Astrocyte (in vitro differentiated cells and primary cell): ENCODE data around the gene VDR.

Source experiments
- CTCF ChIP-seq: IDR thresholded peaks from 2 replicates; pipeline ENCODE4 v1.5.1; 2011; ENCODE audit warnings: low read depth, mild to moderate bottlenecking, inconsistent platforms, low read length, moderate library complexity; ENCODE audit not compliant: insufficient read depth
- EZH2 ChIP-seq: IDR thresholded peaks from 2 replicates; pipeline ENCODE4 v1.6.1; 2012; ENCODE audit warnings: mild to moderate bottlenecking, low read length, inconsistent platforms; ENCODE audit not compliant: insufficient read depth

GRCh38 chr12:47811072-47811396 is 93.8 kb downstream of the VDR start:
- TF ChIP-seq EZH2 (no peak), CTCF (no peak)
